Sigmoid colon (tissue), 3 donors: Measurements from ENCODE around the gene CNTN5.

Experiments used
- CTCF ChIP-seq, 4 experiments: fragments of 450-650 bp in 3 of 4; fragments of 200-600 bp in 1 of 4; IDR thresholded peaks; one replicate each; pipeline ENCODE4 v1.5.1; 2016 to 2019; ENCODE audit warnings: antibody characterized with exemption in 4 of 4, mild to moderate bottlenecking in 3 of 4, moderate library complexity in 2 of 4
- POLR2A ChIP-seq, 2 donors: fragments of 450-650 bp; IDR thresholded peaks; one replicate each; pipeline ENCODE4 v1.6.1; 2016; ENCODE audit warnings: antibody characterized with exemption in 2 of 2, mild to moderate bottlenecking in 2 of 2, moderate library complexity in 2 of 2

GRCh38 chr11:99911116-99911515, 890.4 kb downstream of the CNTN5 start:
- TF ChIP-seq CTCF (IDR thresholded peaks at IDR 0.05), result no peak
- TF ChIP-seq POLR2A (IDR thresholded peaks at IDR 0.05), result no peak
